Activated CD4-positive, alpha-beta T cell treated with anti-CD3 and anti-CD28 coated beads, Interleukin-2, Interleukin-6, amounts not matched to agents 100 ng/mL and 50 ng/mL, durations not matched to agents 16 hours and 8 hours (primary cell): ENCODE results near the gene OSBPL6.
"Not testable (repeated sequence)": the region's sequence is repeated elsewhere in the genome, so short reads cannot be mapped to it uniquely, and the experiment has no call there.

Source experiments
- DNase-seq: peaks from one replicate; pipeline ENCODE4 v3.0.0-alpha.2; 2020

The OSBPL6 gene

DNA sequence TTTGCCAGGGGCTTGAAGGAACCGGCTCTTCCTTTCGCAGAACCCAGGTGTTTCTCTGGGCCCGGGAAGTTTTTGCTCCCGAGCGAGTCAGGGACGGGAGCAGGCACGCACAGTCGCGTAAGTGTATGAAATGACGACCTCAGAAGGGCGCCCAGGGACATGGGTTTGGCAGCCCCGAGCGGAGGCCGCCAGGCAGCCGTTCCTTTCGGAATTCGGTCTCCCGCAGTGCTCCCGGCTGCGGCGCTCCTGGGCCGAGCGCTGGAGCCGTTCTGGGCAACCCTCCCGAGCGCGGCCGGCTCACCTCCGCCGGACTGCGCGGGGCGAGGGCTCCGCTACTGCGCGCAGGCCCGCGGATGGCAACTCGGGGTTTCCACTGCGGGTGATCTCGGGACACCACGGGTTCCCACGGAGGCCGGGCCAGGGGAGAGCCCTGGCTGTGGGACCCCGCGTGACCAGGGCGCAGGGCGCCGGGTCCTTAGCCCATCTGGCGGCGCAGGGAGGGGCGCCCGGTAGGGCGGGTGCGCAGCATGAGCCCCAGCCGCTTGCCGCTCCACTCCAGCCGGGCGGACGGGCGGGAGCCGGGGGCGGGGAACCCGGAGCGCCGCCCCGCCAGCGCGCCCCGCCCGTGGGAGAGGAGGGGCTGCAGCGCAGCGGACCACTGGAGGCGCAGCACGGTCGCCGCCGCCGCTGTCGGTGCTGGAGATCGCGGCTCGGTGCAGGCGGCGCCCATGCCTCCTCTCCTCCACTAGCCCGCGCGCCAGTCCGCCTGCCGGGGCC is at the start of gene OSBPL6:
Gene OSBPL6 (plus strand): TSS at position 690 of the 777 bp plus-strand sequence. CDS start 111,673 bp downstream, outside the sequence.
- peak; percentile 76 for DNase-seq

DNA sequence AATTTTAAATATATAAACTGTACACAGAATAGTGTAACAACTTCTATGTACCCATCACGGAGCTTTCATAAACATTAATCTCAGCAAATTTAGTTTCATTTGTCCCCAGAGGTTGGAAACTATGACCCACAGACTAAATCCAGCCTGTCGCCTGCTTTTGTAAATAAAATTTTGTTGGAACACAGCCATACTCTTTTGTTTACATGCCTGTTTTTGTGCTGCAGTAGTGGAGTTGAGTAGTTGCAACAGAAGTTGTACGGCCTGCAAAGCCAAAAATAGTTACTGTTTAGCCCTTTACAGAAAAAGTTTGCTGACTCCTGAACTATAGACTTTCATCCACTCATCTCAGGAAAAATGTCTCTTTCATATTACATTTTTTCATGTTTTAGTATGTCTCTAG is 42.3 kb upstream of the OSBPL6 start:
- DNase-seq, result no peak

DNA sequence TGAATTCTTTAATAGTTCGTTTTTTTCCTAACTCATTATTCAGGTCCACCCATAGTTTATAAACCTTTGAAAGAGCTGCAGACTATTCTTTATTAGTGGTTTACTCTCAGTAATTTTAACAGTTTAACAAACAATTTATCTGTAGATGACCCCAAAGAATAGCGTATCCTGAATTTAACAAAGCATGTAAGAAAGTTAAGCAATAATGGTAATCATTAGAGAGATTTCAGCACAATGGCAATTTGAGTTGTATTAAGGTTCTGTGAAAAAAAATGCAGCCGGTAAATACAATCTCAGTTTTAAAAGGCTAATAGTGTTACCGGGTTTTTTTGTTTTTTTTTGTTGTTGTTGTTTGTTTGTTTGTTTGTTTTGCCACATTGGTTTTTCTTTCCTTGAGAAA is 41.8 kb upstream of the OSBPL6 start:
- DNase-seq, result no peak

GRCh38 chr2:178152977-178153376 is 41.3 kb upstream of the OSBPL6 start:
- no peak for DNase-seq

- DNase-seq, result not testable (repeated sequence)
These were observed 40.4 kb upstream of the OSBPL6 start for GRCh38 chr2:178153878-178154277.

GRCh38 chr2:178155524-178155923 is 38.8 kb upstream of the OSBPL6 start:
- no peak for DNase-seq

DNA sequence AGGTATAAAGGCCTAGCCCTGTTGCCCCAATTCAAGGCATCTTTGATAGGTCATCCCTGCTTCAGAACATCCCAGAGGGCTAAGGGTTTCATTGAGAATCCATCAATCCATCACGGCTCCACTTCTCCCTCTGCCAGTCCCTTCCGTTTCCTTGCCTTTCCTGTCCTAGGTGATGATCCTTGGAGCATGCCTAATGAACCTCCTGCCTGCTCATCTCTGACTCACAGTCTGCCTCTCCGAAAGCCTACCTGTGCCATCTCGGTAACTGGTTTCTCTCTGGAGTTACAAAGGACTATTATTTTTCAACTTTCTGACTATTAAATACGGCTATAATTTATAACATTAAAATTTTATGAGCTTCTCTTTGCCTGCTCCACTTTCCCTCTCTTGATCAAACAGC is 36.7 kb upstream of the OSBPL6 start:
- no peak for DNase-seq

DNA sequence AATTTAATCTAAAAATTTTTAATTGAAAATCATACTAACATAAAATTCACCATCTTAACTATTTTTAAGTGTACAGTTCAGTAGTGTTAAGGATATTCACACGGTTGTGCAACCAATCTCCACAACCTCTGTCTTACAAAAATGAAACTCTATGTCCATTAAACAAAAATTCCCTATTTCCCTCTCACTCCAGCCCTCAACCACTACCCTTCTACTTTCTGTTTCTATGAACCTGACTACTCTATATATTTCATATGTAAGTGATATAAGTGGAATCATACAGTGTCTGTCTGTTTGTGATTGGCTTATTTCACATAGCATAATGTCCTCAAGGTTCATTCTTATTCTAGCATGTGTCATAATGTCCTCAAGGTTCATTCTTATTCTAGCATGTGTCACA is 34.3 kb upstream of the OSBPL6 start:
- DNase-seq, result no peak

- DNase-seq, result no peak
These were observed 33.7 kb upstream of the OSBPL6 start for GRCh38 chr2:178160601-178161000.

DNA sequence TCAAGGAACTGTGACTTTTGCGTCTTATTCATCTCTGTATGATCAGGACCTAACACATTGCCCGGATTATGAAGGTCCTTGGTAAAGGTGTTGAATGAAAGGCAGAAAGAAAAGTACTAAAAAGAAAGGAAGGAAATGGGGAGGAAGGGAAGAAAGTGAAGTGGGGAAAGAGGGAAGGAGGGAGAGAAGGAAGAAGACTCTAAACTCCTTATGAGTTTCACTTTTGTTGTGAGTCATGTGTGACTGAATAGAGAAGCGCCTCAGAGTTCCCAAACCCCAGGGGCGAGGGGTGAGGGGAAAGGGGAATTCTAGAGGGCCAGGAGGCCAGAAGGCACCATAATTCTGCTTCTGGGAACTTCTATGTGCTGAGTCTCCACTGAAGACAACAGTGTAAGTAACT is 30.9 kb upstream of the OSBPL6 start:
- DNase-seq, result no peak

- no peak for DNase-seq
These were observed 30.4 kb upstream of the OSBPL6 start for GRCh38 chr2:178163911-178164310.

DNA sequence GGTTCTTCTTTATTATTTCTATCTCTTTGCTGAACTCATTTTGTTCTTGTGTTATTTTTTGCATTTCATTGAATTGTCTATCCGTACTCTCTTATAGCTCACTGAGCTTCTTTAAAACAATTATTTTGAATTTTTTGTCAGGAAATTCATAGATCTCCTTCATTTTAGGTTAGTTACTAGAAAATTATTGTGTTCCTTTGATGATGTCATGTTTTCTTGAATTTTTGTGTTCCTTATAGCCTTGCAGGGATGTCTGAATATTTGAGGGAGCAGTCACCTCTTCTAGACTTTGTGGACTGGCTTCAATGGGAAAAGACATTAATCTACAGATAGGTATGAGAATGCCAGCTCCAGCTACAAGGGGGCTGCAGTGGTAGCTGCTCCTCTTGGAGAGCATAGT is 20.7 kb upstream of the OSBPL6 start:
- DNase-seq, result no peak

- no peak for DNase-seq
These were observed 17.1 kb upstream of the OSBPL6 start for GRCh38 chr2:178177066-178177679.

GRCh38 chr2:178180648-178181047 is 13.7 kb upstream of the OSBPL6 start:
- not testable (repeated sequence) for DNase-seq

- no peak for DNase-seq
These were observed 6.5 kb upstream of the OSBPL6 start for GRCh38 chr2:178187861-178188260.

DNA sequence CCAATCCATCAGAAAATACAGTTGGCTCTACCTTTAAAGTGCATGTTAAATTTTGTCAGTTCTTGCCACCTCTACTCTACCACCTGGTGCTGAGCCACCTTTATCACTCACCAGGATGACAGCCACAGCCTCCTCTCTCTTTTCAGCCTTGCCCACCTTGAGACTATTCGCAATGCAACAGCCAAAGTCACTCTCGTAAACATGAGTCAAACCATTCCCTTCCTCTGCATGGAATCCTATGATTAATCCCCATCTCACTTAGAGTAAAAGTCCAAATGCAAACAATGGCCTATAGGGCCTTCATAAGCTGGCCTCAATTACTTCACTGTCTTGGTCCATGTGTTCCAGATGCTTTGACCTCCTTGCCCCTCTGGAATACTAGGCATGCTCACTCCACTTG is 5.8 kb upstream of the OSBPL6 start:
- DNase-seq, result no peak

DNA sequence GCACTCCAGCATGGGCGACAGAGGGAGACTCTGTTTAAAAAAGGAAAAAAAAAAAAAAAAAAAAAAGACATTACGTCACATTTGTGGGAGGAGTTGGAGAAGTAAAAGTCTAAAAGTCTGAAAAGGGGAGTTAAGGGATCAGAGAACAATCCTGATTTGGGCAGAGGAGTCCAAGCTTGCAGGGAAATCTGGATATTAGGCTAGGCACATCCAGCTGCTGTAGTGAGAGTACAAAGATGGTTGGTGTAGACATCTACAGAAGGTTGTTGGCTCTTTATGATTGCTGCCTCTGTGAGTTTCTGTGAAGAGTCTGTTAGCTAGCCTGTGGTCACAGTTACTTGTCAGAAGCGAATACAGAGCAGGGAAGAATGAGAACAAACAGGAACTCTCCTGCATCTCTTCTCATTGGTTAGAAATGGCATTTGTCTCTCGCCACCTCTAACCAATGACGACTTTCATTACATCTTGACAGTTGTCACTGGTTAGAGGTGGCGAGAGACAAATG is 3.3 kb upstream of the OSBPL6 start:
- DNase-seq, result peak; percentile 13

- no peak for DNase-seq
These were observed 2.8 kb upstream of the OSBPL6 start for GRCh38 chr2:178191511-178191910.

- no peak for DNase-seq
These were observed 853 bp upstream of the OSBPL6 start for GRCh38 chr2:178193496-178193822.

GRCh38 chr2:178194600-178195389 is 483 bp downstream of the OSBPL6 start:
- peak; percentile 18 for DNase-seq

DNA sequence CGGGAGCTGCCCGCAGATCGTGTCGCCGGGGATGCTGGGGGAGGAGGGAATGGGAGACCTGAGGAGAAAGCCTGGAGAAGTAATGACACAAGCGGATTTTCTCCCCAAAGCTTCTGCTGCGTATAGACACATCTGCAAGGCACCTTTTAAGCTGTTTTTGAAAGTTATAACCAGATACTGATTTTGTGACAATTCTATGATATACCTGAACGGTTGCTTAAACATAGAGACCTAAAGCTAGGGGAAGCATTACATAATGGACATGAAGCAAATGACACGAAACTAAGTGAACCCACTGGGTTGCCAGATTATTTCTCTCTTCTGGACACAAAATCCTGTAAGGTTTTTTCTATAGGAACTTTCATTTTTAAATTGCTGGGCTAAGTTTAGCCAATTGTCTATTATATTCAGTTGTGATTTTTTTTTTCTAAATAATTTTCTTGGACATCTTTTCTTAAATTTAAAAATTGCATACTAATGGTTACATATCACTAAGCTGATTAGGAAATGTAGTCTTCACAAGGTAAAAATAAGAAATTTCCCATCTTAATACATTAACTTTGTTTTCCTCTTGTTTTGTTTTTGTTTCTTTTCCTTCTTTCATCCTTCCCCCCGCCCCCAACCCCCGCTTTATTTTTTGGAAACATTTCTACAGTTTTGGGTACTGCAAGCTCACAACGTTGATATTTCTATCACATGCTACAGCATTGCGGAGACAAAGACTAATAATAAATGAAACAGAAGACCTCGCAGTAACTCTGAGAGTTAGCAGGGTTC is 1.3 kb downstream of the OSBPL6 start:
- DNase-seq, result no peak

DNA sequence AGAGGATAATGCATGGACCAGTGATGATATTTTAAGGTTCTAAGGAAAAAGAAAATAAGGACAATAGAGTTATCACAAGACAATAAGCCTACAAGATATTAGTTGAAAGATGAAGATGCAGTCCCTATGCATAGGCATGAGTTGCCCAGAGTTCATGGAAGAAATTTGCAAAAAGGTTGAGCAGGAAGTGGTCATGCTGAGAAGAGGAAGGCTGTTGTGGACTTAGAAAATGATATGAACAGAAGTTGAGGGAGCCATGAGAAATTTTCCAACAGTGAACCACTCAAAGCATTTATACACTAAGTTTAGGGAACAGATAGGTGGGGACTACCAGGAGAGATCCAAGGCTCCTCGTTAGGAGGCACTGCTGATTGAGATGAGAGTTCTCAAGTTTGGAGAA is 3.5 kb downstream of the OSBPL6 start:
- no peak for DNase-seq

DNA sequence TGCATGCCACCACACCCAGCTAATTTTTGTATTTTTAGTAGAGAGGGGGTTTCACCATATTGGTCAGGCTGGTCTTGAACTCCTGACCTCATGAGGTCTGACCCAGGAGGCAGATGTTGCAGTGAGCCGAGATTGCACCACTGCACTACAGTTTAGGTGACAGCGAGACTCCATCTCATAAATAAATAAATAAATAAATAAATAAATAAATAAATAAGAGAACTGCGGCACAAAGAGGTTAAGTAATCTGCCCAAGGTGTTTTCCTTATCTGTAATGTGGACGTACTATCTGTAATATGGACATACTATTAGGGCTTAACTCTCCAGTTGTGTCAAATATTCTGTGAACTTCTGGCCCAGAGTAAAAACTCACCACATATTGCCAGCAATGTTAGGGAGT is 4.1 kb downstream of the OSBPL6 start:
- not testable (repeated sequence) for DNase-seq
